Mesodermal cell (in vitro differentiated cells): ENCODE data around the gene DAGLB.

Experiments
- H3K27ac ChIP-seq: 2 replicates; pipeline ENCODE4 v1.7.0; 2013; ENCODE audit warnings: mild to moderate bottlenecking, low read depth, low read length, moderate library complexity; ENCODE audit not compliant: severe bottlenecking
- H3K36me3 ChIP-seq: 2 replicates; pipeline ENCODE4 v1.7.1; 2013; ENCODE audit warnings: mild to moderate bottlenecking, low read length, moderate library complexity; ENCODE audit not compliant: control insufficient read depth, insufficient read depth
- H3K4me1 ChIP-seq: one replicate; pipeline ENCODE4 v1.7.1; 2013; ENCODE audit warnings: mild to moderate bottlenecking, low read length; ENCODE audit not compliant: insufficient read depth, control insufficient read depth, poor library complexity, severe bottlenecking
- H3K4me3 ChIP-seq: 2 replicates; pipeline ENCODE4 v1.7.0; 2013; ENCODE audit warnings: low read length, control low read depth, mild to moderate bottlenecking; ENCODE audit not compliant: insufficient read depth, poor library complexity, severe bottlenecking; ENCODE audit errors: extremely low read depth
- H3K9me3 ChIP-seq: 2 replicates; pipeline ENCODE4 v1.7.1; 2013; ENCODE audit warnings: mild to moderate bottlenecking, low read length, moderate library complexity; ENCODE audit not compliant: control insufficient read depth
- WGBS, 2 experiments: methylation state at CpG; one replicate each; pipeline ENCODE4 v1.1.5; 2013; ENCODE audit warnings: missing lambda C conversion rate in 2 of 2; ENCODE audit not compliant: insufficient coverage in 2 of 2; 5-methylcytosine and 5-hydroxymethylcytosine counted together

Gene DAGLB

GRCh38 chr7:6443372-6443941 lies 4.3 kb downstream of the DAGLB start:
- Histone ChIP-seq H3K9me3 (no peaks in the 10 kb centered on the region), H3K4me1 (peaks cover 20% of the 10 kb centered on the region), H3K27ac (peak overlapping the region; percentile 91), H3K36me3 (peaks cover 65% of the 10 kb centered on the region), H3K4me3 (no peak overlapping the region)
- 92 to 94% methylated on average over 4 to 5 of the region's 5 CpGs for WGBS, 2 experiments

DNA sequence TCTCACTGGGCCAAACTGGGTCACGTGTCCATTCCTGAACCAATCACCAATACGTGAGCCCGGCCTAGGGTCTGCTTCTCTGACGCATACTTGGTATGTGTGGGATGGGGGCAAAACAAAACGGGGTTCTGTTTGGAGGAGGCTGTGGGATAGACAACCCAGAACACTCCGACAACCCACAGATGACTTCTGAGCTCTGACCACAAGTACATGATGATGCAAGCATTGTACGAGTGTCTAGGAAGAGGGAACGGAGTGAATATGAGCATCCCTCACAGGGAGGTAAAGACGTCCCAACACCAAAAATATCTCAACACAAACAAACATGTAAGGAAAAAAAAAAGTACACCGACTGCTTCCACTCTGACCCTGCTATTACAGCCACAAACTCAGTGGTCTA lies 5.6 kb downstream of the DAGLB start:
- 93 to 100% methylated on average over 3 of the region's 10 CpGs for whole genome bisulfite sequencing, 2 experiments
- Histone ChIP-seq H3K27ac (no peak overlapping the region), H3K36me3 (peaks cover 65% of the 10 kb centered on the region), H3K4me1 (peaks cover 27% of the 10 kb centered on the region), H3K9me3 (no peaks in the 10 kb centered on the region), H3K4me3 (no peak overlapping the region)

GRCh38 chr7:6440381-6440780 lies 7.4 kb downstream of the DAGLB start:
- WGBS, 2 experiments = 88 to 100% methylated on average over 4 of the region's 5 CpGs
- no peak overlapping the region for H3K4me3 ChIP-seq

GRCh38 chr7:6438427-6438826 lies 9.3 kb downstream of the DAGLB start:
- H3K4me3 ChIP-seq = no peak overlapping the region
- no peak overlapping the region for H3K27ac ChIP-seq
- peaks cover 15% of the 10 kb centered on the region for H3K4me1 ChIP-seq
- peaks cover 56% of the 10 kb centered on the region for H3K36me3 ChIP-seq
- 92 to 100% methylated on average over 2 of the region's 2 CpGs for WGBS, 2 experiments
- H3K9me3 ChIP-seq = no peaks in the 10 kb centered on the region

More at GRCh38 chr7:6440381-6440780, 7.4 kb downstream of the DAGLB start:
- peaks cover 56% of the 10 kb centered on the region for H3K36me3 ChIP-seq
- no peaks in the 10 kb centered on the region for H3K9me3 ChIP-seq
- H3K27ac ChIP-seq = no peak overlapping the region
- H3K4me1 ChIP-seq = peaks cover 27% of the 10 kb centered on the region

- peaks cover 55% of the 10 kb centered on the region for H3K36me3 ChIP-seq
- H3K4me1 ChIP-seq = peaks cover 11% of the 10 kb centered on the region
- WGBS, 2 experiments = 86 to 93% methylated on average over 4 of the region's 6 CpGs
- H3K4me3 ChIP-seq = no peak overlapping the region
- H3K9me3 ChIP-seq = no peaks in the 10 kb centered on the region
- no peak overlapping the region for H3K27ac ChIP-seq
Observed at GRCh38 chr7:6437251-6437650, 10.5 kb downstream of the DAGLB start.

DNA sequence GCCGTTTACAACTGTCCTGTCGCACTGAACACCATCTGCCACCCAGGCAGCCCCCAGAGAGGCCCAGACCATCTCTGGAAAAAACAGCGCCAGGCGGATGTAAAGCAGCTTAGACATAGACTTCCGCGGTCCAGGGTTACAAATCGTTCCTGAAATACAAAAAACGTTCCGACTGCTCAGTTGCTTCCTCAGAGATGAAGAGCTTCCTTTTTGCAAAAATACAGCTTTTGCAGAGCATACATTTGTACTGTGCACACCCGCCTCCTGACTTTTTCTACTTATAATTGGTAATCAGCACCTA lies 11.4 kb downstream of the DAGLB start:
- WGBS, 2 experiments = 97 to 98% methylated on average over 8 to 9 of the region's 10 CpGs
- peaks cover 53% of the 10 kb centered on the region for H3K36me3 ChIP-seq
- peaks cover 11% of the 10 kb centered on the region for H3K4me1 ChIP-seq
- H3K27ac ChIP-seq = peak overlapping the region; percentile 26
- H3K9me3 ChIP-seq = no peaks in the 10 kb centered on the region
- H3K4me3 ChIP-seq = no peak overlapping the region

DNA sequence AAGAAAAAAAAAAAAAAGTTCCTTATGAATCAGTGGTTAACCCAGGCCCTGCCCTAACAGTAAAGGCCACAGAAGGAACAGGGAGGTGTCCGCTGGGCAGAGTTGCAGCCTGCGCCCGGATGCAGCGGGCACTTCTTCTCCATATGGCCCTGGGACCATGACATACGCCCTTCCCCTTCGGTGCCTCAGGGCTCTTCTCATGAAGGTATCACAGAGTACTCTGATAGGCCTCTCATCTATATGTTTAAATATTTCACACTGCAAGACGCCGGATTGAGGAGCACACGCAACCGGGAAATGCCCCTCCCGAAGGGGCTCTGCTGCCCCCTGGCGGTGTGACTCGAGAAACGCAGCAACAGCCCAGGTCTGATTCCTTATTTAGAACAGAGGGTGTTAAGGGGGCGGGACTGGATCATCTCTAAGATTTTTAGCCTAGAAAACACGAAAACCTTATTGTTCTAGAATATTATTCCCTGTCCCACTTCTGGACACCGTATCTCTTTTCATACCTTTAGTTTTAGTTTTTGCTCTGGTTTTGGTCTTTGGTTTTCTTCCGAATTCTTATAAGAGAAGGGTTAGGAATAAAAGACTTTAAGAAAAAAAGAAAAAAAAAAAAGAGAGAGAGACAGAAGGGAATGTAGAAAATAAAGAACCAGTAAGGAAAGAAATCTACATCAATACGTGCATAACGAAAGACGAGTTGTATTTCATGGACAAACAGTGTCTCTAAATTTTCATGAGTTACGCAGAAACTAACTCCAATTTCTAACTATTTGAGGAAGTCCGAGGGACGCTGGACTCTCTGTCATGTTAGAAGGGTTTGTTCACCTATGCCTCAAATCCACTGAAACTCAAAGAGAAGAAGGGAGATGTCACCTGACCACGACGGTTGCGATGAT lies 12.0 kb downstream of the DAGLB start:
- Histone ChIP-seq H3K9me3 (no peaks in the 10 kb centered on the region), H3K36me3 (peaks cover 53% of the 10 kb centered on the region), H3K4me1 (peaks cover 11% of the 10 kb centered on the region), H3K4me3 (no peak overlapping the region), H3K27ac (peak overlapping the region; percentile 26)
- WGBS, 2 experiments = 68 to 72% methylated on average over 13 to 20 of the region's 27 CpGs

DNA sequence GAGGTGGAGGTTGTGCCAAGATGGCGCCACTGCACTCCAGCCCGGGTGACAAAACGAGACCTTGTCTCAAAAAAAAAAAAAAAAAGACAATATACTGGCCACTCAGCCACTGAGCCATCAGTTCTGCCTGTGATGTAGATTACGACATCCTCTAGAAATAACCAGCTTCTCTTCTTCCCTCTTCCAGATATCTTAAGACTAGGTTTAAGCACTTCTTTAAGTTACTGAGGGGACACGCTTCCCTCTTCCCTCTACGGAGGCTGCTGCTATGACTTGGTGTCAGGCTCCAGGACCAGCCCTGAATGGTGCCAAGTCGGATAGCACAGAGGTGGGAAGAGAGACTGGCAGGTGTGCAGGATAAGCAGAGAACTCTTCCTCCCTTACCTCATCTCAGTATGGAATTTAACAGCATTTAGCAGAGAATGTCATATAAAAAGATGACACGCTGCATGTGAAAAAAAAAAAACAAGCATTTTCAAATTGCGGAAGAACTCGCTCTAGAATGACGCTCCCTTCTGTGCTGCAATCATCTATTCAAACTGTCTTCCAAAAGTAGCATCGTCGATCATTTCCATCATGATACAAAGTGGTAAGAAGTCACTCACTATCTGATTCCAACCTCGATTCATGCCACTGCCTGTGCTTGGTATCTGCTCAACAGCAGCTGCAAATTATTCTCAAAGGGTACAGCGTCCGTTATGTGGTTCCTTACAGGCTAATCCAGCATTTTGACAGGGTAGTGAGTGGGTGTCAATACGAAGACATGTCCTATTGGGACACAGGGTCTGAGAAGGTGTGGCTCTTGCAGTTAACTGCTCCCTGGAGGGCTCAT lies 13.8 kb downstream of the DAGLB start:
- WGBS, 2 experiments = 93 to 95% methylated on average over 12 to 13 of the region's 17 CpGs
- Histone ChIP-seq H3K9me3 (no peaks in the 10 kb centered on the region), H3K36me3 (peaks cover 51% of the 10 kb centered on the region), H3K4me1 (peaks cover 11% of the 10 kb centered on the region), H3K27ac (no peak overlapping the region), H3K4me3 (no peak overlapping the region)

DNA sequence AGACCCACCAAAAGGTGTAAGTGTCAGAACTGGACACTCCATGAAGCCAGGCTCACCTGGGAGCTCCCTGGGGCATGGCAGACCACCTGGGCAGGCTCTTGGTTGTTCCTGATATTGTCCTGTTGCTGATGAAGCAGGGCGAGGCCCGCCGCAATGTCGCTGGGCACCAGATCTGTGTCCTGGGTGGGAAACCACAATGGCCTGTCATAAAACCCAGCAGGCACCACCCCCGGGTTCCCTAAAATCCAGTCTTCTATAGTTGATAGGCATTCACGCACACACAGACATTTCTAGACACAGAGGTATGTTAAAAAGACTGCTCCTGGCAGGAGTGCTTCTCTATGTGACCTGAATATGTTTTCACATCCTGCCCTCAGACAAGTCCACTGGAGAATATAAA lies 15.0 kb downstream of the DAGLB start:
- Histone ChIP-seq H3K9me3 (no peaks in the 10 kb centered on the region), H3K27ac (no peak overlapping the region), H3K4me3 (no peak overlapping the region), H3K36me3 (peaks cover 61% of the 10 kb centered on the region), H3K4me1 (peaks cover 2% of the 10 kb centered on the region)
- WGBS, 2 experiments = 88 to 100% methylated on average over 4 to 6 of the region's 6 CpGs

GRCh38 chr7:6430974-6431373 lies 16.8 kb downstream of the DAGLB start:
- 97% methylated on average over 10 of the region's 12 CpGs for WGBS, 2 experiments
- Histone ChIP-seq H3K4me3 (no peak overlapping the region), H3K36me3 (peaks cover 79% of the 10 kb centered on the region), H3K4me1 (no peaks in the 10 kb centered on the region), H3K9me3 (no peaks in the 10 kb centered on the region), H3K27ac (no peak overlapping the region)
